Endothelial cell of hepatic sinusoid (primary cell): Measurements from ENCODE around the gene DLG5.

ENCODE experiments used
- in situ Hi-C: cut with HindIII; loops from 2 replicates; pipeline ENCODE4 v1.10.0; 2017; ENCODE audit warnings: low sequenced_read_pairs

The DLG5 gene

DNA sequence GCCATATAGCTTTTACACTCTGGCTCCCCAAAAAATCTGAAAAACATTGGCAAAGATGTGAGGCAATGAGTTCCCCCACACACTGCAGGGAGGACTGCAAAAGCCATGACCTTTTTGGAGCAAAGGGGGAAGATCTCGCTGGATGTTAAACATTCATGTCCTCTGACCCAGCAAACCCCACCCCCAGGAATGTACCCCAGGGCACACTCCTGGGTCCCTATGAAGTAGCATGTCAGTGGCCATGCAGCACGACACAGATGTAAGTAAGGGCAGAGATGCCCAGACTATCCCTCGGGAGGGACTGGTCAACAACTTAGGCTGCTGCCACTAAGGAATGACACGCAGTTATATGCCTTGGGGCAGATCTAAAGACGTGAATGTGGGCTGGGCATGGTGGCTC is 100.6 kb downstream of the DLG5 start:
- in situ Hi-C loops = no loop called here

- in situ Hi-C loops = no loop called here
Observed at GRCh38 chr10:77824908-77825307, 101.6 kb downstream of the DLG5 start.

GRCh38 chr10:77823811-77824542 is 102.6 kb downstream of the DLG5 start:
- in situ Hi-C loops = no loop called here

- in situ Hi-C loops = no loop called here
Observed at GRCh38 chr10:77821551-77821950, 105.0 kb downstream of the DLG5 start.

DNA sequence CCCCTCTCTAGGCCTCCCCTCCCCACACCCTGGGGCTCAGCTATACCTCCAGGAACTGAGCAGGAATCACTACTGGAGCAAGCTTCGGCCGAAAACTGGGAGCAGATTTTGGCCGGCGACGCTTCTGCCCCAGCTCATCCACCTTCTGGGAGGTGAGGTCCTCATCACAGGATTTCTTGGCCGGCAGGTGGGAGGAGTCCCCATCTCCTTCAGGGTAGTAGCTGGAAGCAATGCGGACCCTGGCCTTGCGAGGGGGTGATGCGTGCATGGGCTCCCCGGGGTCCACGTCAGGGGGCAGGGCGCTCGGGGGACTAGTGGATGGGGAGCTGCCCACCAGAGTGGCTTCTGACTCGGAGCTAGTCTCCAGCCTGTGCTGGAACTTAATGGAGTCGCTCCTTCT is 105.5 kb downstream of the DLG5 start:
- in situ Hi-C loops = no loop called here

DNA sequence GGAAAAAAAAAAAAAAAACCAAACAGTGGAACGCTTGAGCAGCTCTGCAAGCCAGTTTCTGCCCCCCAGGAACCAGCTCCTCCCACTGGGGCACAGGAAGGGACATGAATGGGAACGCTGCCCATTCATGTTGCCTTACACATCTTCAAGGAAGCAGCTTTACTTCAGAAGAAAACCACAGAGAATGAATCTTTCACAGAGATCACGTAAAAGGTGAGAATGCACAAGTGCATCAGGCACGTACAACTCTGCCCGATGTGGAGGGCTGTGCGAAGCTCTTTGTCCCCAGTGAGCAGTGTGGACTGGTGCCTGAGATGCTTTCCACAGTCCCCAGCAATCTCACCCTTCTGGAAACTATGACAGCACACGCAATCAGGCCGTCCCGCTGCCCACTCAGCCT is 106.2 kb downstream of the DLG5 start:
- in situ Hi-C loops = no loop called here

- in situ Hi-C loops = loop anchor here (10.0 kb wide), 1 partner anchor 55 kb away; no protein-coding TSS in a partner anchor
Observed at GRCh38 chr10:77819210-77820112, 107.1 kb downstream of the DLG5 start.

GRCh38 chr10:77818378-77818777 is 108.2 kb downstream of the DLG5 start:
- in situ Hi-C loops = loop anchor here (10.0 kb wide), 1 partner anchor 54 kb away; no protein-coding TSS in a partner anchor

DNA sequence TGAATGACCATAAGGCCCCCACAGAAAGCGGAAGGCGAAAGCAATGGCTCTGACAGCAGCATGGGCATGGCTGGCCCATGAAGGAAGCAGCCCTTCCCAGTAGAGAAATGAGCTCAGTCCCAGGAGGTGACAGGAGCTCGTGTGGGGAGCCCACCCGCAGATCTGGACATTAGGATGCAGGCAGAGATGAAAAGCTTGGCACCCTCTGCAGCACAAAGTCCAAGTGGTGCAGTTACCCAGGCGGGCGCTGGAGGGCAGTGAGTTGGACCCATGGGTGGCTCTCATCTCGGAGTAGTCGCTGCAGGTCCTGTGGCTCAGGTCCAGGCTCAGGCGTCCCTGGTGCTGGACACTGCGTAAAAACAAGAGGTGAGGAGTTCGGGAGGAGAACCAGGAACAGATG is 109.0 kb downstream of the DLG5 start:
- in situ Hi-C loops = loop anchor here (10.0 kb wide), 1 partner anchor 53 kb away; no protein-coding TSS in a partner anchor

DNA sequence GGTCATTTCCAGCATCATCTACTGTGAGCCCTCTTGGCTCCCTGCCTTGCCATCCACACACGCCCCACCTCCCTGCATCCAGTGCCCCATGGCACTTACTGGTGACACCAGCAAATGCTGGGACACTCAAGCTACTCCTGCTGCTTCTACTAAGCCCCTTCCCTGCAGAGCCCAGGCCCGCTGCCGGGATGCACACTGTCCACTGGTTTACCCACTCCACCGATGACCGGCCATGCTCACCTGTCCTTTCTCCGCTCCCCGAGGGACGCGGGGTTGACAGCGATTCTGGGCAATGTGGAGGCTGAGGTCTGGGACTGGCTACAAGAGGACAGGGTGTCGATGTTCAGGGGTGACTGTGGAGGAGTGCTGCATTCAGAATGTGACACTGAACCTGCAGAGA is 110.2 kb downstream of the DLG5 start:
- in situ Hi-C loops = loop anchor here (10.0 kb wide), 1 partner anchor 52 kb away; no protein-coding TSS in a partner anchor

- in situ Hi-C loops = loop anchor here (10.0 kb wide), 1 partner anchor 48 kb away; no protein-coding TSS in a partner anchor
Observed at GRCh38 chr10:77812741-77813140, 113.8 kb downstream of the DLG5 start.

GRCh38 chr10:77811831-77812430 is 114.6 kb downstream of the DLG5 start:
- in situ Hi-C loops = loop anchor here (10.0 kb wide), 1 partner anchor 47 kb away; no protein-coding TSS in a partner anchor

DNA sequence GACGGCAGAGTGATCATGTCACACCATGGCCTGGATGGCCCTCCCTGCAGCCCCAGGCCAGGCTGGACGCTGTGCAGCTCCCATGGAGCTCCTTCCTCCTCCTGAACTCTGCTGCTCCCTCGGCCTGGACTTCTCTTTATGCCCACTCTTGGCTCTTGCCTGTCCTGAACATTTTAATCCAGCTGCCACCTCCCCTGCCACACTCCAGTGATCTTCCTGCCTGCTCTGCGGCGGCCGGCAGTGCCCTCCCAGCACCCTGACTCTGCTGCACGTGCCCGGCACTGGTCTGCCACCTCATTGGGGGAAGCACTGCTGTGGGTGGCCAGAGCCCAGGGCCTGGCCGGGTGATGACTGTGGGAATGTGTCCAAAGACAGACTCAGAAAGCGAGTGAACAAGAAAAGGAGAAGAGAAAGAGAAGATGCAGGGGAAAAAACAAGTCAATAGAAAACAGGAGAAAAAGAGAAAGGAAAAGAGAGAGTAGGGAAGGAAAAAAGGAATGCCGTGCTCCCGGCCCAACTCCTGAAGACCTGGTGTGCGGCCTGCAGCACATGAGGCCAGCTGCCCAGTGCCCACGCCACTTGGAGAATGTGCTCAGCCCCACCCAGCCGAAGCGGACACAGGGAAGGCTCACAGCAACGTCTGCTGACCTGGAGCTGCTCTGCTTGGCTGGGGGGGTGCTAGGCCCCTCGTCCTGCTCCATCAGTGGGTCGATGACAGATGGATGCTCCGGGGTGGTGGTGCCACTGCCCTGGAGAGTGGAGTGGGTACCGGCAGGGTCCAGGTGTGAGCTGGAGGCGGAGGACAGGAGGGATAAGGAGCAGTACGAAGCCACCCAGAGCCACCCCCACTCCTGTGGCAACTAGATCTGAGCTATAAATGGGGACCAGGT is 115.9 kb downstream of the DLG5 start:
- in situ Hi-C loops = loop anchor here (10.0 kb wide), 1 partner anchor 46 kb away; no protein-coding TSS in a partner anchor

GRCh38 chr10:77809336-77809735 is 117.2 kb downstream of the DLG5 start:
- in situ Hi-C loops = no loop called here

DNA sequence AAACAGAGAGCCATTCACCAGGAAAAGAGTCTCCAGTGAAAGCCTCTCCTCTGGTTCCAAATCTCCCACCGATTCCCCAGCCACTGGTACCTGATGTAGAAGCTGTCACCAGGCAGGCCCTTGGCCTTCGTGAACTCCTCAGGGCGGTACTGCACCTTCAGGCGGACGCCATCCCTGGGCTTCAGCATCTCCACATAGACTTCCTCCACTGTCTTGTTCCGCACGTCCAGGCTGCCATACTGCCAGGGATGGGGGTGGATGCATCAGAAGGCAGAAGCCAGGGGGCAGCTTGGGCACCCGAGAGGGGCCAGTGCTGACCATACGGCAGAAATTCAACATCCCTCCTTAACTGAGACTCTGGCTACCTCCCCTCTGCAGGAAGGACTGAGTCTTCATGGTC is 118.8 kb downstream of the DLG5 start:
- in situ Hi-C loops = no loop called here

GRCh38 chr10:77806511-77807157 is 119.9 kb downstream of the DLG5 start:
- in situ Hi-C loops = no loop called here

GRCh38 chr10:77805676-77806075 is 120.9 kb downstream of the DLG5 start:
- in situ Hi-C loops = no loop called here

DNA sequence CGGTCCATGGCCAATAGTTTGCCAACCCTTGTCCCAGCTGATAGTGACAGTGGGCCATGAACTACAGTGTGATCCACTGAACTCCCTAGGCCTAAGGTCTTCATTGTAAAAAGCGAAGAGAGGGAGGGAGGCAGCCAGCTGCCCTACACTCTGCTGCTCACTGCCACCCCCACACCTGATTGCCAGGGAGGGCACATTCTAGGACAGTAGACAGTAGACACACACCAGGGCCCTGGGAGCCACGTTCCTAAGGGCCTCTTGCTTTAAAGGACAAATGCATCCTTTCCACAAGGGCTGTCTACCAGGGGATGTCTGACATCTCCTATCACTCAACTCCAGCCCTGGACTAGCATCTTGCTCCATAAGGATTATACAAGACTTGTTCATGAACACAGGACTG is 122.2 kb downstream of the DLG5 start:
- in situ Hi-C loops = no loop called here

DNA sequence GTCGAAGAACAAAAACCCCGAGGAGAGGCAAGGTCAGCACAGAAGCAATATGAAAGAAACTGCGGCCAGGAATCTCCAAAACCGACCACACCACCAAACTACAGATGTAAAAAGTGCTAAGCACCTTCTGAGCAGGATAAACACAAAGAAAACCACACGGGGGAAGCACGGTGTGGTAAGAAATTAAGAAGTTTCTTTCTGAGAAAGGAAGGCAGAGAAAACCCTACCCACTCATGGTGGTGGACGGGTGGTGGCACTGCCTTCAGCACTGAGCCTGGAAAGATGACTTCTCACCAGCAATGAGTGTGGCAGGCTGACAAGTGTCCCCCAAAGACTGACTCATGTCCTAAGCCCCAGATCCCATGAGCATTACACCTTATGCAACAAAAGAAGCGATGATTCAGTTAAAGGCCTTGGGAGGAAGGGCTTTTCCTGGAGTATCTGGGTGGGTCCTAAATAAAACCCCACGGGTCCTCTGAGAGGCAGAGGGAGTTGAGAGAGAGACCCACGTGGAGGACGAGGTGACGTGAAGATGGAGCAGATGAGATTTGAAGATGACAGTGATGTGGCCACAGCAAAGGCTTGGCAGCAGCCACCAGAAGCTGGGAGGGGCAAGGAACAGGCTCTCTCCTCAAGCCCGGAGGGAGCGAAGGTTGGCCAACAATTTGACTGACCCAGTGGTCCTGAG is 124.9 kb downstream of the DLG5 start:
- in situ Hi-C loops = no loop called here
